Loucy (cell line): Measurements from ENCODE around the gene POTEF.

Experiments
- EZH2phosphoT487 ChIP-seq: fragments of 200-600 bp; IDR thresholded peaks from 2 replicates; pipeline ENCODE4 v1.6.1; 2018; ENCODE audit warnings: antibody characterized with exemption, mild to moderate bottlenecking, moderate library complexity, borderline replicate concordance
- TF ChIP-seq, protein P1 (sequence below): fragments of 200-600 bp; sonication (generic); conservative IDR thresholded peaks from 2 replicates; pipeline ENCODE4 v1.5.1; 2014; ENCODE audit warnings: mild to moderate bottlenecking, antibody characterized with exemption, low read length

DNA sequence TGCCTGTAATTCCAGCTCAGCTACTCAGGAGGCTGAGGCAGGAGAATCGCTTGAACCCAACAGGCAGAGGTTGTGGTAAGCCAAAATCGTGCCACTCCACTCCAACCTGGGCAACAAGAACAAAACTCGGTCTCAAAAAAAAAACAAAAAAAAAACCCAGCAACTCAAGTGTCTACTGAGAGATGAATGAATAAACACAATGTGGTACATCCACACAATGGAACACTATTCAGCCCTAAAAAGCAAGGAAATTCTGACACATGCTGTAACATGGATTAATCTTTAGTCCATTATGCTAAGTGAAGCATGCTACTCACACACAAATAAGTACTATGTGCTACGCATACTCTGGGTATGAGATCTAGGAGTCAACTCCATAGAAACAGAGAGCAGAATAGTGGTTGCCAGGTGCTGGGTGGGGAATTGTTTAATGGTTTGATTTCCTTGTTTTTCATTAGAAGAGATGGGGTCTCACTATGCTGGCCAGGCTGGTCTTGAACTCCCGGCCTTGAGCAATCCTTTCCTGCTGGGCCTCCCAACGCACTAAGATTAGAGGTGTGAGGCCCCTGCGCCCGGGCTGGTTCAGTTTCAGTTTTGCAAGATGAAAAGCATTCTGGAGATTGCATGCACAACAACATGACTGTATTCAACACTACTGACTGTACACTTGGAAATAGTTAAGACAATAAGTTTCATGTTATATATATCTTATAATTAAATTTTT lies 36.4 kb upstream of the POTEF start:
- TF ChIP-seq, protein P1, sequence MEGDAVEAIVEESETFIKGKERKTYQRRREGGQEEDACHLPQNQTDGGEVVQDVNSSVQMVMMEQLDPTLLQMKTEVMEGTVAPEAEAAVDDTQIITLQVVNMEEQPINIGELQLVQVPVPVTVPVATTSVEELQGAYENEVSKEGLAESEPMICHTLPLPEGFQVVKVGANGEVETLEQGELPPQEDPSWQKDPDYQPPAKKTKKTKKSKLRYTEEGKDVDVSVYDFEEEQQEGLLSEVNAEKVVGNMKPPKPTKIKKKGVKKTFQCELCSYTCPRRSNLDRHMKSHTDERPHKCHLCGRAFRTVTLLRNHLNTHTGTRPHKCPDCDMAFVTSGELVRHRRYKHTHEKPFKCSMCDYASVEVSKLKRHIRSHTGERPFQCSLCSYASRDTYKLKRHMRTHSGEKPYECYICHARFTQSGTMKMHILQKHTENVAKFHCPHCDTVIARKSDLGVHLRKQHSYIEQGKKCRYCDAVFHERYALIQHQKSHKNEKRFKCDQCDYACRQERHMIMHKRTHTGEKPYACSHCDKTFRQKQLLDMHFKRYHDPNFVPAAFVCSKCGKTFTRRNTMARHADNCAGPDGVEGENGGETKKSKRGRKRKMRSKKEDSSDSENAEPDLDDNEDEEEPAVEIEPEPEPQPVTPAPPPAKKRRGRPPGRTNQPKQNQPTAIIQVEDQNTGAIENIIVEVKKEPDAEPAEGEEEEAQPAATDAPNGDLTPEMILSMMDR = no peak
- TF ChIP-seq EZH2phosphoT487 = no peak
